ENCODE data around the gene CNN3.

- TF ChIP-seq POLR2AphosphoS5 (IDR thresholded peaks at IDR 0.05): no peak
- TF ChIP-seq CTCF (IDR thresholded peaks at IDR 0.05): no peak
- TF ChIP-seq POLR2A (IDR thresholded peaks at IDR 0.05): no peak
These were observed 52.5 kb downstream of the CNN3 start for GRCh38 chr1:94874423-94874822.
